ENCODE results near the gene ACSBG1.

DNA sequence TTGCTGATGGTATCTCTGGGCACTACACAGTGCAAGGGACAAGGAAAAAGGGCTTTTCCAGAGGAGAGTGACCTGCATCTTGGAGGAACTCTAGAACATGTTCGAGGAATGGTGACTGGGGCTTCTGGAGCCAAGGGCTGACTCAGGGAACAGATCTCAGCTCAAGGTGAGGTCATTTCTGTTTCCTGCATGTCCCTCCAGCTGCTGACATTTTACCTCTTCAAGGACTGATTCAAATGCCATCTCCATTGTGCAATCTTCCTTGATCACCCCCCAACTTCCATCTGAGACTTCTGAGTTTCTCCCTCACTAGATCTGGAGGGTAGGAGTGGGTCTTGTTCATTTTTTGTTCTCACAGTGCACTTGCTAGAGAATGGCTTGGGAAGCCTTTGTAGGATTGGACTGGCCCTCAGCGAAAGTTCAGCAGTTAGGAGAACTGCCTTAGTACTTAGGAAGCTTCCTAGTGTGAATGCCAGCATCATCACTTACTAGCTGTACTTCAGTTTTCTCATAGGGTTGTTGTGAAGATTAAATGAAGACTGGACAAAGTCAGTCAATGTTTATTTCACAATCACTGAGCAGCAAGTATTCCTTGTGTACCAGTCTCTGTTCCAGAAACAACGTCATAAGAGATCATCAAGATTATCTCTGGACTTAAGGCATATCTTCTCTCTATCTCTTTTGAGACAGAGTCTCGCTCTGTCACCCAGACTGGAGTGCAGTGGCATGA lies 87.8 kb downstream of the ACSBG1 start:
- TF ChIP-seq EZH2 (IDR thresholded peaks at IDR 0.05; ENCODE audit: low read length), result no peak
- TF ChIP-seq, protein P1, sequence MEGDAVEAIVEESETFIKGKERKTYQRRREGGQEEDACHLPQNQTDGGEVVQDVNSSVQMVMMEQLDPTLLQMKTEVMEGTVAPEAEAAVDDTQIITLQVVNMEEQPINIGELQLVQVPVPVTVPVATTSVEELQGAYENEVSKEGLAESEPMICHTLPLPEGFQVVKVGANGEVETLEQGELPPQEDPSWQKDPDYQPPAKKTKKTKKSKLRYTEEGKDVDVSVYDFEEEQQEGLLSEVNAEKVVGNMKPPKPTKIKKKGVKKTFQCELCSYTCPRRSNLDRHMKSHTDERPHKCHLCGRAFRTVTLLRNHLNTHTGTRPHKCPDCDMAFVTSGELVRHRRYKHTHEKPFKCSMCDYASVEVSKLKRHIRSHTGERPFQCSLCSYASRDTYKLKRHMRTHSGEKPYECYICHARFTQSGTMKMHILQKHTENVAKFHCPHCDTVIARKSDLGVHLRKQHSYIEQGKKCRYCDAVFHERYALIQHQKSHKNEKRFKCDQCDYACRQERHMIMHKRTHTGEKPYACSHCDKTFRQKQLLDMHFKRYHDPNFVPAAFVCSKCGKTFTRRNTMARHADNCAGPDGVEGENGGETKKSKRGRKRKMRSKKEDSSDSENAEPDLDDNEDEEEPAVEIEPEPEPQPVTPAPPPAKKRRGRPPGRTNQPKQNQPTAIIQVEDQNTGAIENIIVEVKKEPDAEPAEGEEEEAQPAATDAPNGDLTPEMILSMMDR (optimal IDR thresholded peaks at IDR 0.05 in 1 of 3, IDR thresholded peaks at IDR 0.05 in 1 of 3, conservative IDR thresholded peaks at IDR 0.05 in 1 of 3; ENCODE audit: extremely low read depth in 1 of 3, insufficient read depth in 2 of 3, low read length in 3 of 3), result no peak

Data from keratinocyte (primary cell).